ENCODE data around the gene CIAO2A.
"Not testable (repeated sequence)": the region's sequence is repeated elsewhere in the genome, so short reads cannot be mapped to it uniquely, and the experiment has no call there.

CIAO2A gene

DNA sequence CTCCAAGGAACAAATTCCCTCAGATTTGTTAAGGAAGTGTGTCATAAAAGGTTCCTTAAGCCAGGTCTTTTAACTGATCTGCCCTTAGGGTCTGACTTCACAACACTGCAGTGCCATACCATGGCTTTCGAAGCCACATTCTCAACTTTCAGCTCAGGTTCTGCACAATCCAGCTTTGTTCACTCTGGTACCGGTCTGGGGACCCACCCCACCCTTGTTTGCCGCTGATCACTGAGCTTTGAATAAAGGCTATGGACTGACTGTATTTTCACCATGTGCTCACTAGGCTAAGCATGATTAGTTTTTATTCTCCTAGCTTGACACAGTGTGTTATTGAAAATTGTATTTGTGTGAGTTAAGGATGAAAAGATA lies 18.0 kb upstream of the CIAO2A start:
- DNase-seq = no peak

DNA sequence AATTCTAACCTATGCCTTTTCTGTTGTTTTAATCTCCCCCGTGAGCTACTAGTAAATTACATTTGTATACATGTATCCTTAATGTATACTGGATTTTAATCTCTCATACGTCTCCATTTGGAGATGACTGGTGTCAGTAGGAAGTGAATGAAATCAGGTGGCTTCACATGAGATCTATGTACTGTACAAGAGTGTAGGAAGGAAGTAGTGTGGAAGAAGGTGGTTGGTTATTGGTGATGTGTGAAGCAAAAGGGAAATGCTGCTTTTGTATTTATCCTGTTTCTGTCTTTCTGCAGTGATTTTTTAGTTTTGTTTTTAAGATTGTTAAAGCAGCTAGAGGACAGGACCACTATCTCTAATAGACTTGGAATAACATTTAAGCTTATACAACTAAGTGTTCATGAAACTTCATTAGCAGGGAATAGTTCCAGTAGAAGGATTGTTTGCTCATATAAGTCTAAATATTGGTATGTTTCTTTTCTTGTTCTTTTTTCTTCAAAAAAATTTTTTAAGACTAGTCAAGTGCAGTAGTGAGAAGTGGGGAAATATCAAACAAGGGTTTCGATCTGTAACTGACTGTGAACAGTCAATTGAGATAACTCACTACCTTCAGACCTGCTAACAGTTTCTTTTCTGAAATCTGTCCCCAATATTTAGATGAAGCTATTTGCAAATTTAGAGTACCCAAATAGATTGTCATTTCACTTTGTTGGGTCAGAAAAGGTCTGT lies 17.5 kb upstream of the CIAO2A start:
- no peak for DNase-seq

DNA sequence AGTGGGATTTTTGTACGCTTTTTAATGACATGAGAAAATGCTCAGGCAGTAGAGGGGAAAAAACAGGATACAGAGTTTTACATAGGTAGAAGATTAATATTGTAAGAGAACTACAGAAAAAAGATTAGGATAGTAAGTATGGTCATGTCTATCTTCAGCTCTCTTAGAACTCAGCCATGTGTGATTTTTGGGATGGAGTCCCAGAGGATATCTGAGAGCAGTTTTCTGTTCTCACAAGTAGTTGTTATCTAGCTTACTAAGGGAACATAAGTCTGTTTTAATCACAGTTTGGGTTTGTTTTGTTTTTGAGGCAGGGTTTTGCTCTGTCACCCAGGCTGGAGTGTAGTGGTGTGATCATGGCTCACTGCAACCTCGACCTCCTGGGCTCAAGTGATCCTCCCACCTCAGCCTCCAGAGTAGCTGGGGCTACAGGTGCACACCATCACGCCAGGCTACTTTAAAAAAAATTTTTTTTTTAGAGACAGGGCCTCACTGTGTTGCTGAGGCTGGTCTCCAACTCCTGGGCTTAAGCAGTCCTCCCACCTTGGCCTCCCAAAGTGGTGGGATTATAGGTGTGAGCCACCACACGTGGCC lies 16.6 kb upstream of the CIAO2A start:
- DNase-seq = not testable (repeated sequence)

DNA sequence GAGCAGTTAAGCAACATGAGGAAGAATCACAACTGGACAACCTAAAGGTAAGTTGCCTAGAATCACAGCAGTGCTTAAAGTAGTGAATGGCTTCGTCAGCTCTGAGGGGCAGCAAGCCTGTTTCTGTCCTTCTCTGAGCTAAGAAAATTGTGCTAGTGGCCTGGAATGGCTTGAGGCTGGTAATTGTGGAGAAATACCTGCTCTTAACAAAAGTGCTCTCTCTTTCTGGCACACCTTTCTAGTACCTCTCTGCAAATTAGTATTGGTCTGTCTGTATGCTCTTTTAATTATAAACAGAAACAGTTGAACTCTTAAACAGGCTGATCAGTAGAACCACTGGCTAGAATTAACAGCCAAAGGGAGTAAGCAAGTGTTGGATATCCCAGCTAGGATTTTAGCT lies 13.7 kb upstream of the CIAO2A start:
- no peak for DNase-seq

DNA sequence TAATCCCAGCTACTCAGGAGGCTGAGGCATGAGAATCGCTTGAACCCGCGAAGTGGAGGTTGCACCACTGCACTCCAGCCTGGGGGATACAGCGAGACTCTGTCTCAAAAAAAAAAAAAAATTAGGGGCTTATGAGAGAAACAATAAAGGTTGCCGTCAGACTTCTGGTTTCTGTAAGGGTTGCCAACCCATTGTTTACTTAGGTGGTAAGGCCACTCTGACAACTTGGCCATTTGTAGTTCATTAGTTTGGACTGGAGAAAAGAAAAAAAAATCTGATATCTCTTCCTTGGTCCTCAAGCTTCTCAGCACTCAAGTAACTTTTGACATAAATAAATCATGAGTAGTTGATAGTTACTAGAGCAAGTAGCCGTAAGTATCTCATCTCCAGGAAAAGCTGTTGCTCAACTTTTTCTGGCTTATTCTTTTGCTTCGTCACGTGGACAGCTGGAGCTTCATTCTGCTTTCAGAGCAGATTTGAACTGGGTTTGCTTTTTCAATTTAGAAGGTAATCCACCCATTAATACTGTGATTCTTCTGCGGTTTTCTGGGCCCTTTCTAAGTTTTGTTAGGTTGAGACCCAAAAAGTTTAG lies 11.6 kb upstream of the CIAO2A start:
- no peak for DNase-seq

DNA sequence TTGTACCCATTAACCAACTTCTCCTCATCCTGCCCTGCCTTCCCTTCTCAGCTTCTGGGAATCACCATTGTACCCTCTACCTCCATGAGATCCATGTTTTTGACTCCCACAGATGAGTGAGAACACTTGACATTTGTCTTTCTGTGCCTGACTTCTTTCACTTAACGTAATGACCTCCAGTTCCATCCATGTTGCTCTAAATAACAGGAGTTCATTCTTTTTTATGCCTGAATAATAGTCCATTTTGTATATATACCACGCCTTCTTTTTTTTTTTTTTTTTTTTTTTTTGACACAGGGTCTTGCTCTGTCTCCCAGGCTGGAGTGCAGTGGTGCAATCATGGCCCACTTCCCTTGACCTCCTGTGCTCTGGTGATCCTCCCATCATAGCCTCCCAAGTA lies 8.9 kb upstream of the CIAO2A start:
- DNase-seq = no peak

DNA sequence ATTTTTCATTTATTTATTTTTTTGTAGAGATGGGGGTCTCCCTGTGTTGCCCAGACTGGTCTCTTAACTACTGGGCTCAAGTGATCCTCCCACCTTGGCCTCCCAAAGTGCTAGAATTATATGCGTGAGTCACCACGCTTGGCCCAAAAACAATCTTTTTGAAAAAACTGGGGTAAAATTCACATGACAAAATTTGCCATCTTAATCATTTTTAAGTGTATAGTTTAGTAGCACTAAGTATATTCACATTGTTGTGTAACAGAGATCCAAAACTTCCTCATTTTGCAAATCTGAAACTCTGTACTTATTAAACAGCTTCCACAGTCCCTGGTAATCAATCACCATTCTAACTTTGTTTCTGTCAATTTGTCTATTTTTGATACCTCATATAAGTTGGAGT lies 7.3 kb upstream of the CIAO2A start:
- no peak for DNase-seq

DNA sequence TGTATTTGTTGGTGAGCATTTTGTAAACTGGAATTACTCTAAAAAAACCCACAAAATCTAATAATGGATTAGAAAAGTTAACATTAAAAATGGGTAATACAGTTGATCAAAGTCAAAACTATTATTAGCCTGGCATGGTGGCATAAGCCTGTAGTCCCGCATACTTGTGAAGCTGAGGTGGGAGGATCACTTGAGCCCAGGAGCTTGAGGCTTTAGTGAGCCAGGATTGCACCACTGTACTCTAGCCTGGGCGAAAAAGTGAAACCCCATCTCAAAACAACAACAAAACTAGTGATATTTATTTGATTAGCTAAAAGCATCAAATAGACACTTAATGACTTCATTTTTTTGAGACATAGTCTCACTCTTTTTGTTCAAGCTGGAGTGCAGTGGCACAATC lies 5.7 kb upstream of the CIAO2A start:
- no peak for DNase-seq

DNA sequence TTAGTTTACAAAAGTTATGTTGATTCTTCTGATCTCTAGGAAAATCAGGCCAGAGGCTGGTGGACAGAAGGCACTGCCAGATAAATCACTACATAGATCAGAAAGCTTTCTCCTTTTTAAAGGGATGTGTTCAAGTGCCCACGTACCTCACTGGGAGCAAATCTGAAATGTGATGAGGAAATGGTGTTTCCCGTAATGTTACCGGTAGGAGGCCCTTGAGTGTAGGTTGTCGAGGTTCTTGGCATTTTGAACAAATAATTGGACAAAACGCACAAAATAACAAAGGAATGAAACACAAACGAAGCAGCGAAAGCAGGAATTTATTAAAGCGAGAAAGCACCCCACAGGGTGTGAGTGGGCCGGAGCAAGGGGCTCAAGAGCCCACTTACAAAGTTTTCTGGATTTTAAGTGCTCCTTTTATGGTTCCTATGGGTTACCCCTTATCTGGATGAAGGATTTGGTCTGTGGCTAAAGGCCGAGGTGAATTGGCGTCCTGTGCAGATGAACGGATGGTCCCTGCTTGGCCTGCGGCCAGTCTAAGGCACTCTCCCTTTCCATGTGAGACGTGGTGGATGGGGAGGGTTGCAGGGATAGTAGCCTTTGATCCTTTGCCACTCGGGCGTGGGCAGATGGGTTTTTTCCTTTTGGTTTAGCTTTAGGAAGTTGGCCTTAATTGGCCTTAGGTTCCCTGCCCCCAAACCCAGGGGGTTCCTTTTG lies 3.2 kb upstream of the CIAO2A start:
- DNase-seq = no peak

DNA sequence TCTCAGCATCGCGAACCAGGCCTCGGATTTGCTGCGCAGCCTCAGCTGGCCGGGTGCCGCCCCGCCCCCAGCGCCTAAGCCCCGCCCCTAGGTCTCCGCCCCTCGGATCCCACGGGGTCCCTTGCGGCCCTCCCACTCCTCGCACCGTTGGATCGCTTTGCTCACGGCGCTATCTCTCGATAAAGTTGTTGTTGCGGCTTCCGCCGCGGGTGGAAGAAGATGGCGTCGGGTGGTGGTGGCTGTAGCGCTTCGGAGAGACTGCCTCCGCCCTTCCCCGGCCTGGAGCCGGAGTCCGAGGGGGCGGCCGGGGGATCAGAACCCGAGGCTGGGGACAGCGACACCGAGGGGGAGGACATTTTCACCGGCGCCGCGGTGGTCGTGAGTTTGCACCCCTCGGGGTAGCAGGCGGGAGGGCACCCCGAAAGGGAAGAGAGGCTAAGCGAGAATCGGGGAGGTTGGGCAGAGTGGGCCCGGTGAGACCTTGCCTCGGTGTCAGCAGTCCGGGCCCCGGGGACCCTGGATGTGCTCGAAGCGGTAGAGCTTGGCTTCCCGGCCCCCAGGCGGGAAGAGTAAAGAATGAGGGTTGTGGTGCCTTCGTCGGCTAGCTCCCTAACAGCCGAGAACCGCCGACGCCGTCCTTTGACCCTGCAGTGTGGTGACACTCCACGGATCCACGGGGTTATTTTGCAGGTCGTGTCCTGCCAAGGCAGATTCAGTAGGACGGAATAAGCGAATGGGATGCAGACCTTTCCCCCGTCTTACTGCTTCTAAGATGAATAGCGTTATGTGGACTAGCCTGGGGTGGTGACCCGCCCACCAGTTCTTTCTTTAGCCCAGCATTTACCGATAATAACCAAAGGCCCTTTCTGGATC lies 2.4 kb upstream of the CIAO2A start, which contains the start of gene SNX1:
TSS of gene SNX1 (plus strand) at position 188 of the 873 bp plus-strand sequence. CDS start at position 220, 32 bp downstream.
- DNase-seq = peak; percentile 95

DNA sequence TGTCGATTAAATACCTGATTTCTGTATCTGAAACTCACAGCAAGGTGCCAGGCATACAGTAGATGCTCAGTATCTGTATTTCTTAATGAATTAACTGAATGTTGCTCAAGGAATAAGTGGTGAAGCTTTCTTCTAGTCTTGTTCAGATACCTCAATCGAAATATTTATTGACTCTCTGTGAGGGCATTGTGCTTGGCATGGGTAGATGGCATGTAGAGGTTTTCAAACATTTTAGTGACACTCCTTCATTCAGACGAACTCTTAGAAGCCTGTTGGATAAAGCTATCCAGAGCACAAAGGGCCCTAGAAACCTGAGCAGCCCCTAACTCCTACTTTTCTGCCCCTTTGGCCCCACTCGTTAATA lies 1.8 kb upstream of the CIAO2A start:
- DNase-seq = no peak

DNA sequence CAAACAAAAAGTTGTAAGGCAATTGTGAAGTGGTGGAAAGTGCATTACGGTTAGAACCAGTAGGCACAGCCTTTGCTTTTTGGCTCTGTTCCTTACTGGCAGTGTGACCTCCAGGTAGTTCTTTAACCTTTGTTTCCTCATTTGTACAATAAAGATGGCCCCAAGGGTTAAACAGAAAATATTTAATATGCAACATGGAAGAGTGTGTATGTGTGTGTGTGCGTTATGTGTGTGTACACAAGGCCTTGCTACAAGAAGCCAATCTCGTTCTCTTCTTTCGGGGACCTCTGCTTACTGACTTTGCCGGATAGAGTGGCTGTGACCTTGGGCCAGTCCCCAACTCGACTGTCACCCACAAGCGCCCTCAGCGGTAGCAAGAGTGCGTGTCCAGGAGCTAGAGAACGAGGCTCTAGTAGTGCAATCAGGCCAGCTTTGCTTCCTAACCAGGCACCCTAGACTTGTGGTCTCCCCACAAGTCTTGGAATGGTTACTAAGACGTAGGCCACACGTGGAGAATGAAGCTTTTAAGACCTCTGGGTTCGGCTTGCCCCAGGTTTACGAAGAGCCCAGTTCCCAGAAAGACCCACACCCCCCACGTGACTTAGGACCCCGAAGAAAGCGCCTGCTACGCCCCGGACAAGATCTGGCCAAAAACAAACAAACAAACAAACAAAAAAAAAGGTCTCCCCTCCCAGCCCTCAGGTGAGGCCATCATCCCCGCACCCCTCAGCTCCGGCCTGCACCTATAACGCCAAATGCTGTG lies 593 bp downstream of the CIAO2A start:
- peak; percentile 49 for DNase-seq

DNA sequence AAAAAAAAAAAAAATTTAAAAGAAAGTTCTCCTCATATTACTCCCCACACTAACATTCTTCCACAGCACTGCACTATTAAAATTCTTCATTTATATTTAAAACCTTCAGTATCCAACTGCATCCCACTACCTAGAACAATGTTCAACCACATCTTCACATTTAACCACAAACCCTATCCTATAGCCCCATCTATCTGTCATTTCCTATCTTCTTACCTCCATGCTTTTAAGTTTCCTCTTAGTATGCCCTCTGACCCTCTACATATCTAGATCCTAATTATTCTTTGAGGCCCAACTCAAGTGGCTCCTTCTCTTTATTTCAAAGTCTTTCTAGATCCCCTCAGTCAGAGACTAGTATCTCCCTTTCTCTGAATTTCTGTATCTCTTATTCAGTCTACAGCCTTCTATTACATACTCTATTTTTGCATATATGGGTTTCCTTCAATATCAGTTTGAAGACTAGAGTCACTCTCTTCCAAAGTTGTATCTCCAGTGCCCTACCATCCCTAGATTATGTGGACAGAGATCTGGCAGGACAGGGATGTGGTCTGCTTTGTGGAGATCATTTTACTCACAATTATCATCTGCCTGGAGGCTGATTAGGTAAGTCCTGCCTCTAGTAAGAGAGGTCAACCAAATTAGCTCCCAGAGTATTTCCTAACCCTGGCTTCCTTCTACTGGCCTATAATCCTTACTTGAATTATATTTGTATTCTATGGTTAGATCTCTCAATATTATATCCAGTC lies 1.4 kb downstream of the CIAO2A start:
- no peak for DNase-seq

DNA sequence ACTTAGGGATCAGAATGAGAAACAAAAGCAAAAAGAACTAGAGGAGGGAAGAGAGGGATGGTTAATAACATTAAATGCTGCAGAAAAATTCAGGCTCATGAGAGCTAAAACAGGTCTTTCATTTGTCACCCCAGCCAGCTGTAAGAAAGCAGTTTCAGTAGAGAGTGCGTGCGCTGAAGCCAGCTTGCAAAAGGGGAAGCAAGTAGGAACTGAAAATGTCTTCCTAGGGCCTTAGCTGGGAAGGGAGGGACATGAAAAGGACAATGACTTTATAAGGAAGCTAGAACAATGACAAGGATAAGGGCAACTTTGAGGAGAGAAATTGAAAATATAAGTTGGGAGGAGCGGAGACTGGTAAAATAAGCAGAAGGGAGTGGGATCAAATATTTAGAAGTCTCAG lies 3.1 kb downstream of the CIAO2A start:
- DNase-seq = no peak

DNA sequence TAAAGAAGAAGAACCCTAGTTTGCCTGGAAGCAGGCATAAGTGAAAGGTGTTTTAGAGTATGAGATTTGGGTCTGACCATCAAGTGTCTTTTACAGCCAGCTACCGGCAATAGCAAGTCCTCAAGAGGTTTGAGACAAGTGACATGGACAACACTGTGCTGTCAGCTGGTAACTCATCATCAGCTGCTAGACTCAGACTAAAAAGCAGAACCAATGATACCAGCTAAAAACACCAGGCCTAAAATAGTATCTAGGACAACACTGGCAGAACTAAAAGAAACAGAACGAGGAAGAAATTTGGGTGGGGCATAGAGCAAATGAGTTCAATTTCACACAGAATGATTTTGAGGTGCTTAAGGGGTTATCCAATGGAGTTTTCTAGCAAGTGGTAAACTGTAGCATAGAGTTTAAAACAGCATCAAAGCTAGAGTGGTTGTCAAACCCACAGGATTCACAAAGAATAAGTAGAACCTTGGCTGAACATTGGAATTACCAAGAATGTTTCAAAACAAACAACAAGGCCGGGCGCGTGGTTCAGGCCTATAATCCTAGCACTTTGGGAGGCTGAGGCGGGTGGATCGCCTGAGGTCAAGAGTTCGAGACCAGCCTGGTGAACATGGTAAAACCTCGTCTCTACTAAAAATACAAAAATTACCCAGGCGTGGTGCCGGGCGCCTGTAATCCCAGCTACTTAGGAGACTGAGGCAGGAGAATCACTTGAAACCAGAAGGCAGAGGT lies 3.9 kb downstream of the CIAO2A start:
- no peak for DNase-seq

DNA sequence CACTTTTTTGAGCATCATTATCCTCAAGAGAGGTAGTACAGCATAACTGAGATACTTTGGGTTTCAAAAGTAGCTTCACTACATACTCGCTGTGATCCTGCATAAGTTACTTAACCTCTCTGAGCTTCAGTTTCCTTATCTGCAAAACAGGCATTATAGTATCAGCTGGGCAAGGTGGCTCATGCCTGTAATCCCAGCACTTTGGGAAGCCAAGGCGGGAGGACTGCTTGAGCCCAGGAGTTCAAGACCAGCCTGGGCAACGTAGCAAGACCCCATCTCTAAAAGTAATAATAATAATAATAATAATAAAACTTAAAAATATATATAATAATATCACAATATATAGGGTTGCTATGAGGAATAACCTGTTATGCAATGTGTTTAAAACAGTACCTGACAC lies 10.9 kb downstream of the CIAO2A start:
- no peak for DNase-seq

DNA sequence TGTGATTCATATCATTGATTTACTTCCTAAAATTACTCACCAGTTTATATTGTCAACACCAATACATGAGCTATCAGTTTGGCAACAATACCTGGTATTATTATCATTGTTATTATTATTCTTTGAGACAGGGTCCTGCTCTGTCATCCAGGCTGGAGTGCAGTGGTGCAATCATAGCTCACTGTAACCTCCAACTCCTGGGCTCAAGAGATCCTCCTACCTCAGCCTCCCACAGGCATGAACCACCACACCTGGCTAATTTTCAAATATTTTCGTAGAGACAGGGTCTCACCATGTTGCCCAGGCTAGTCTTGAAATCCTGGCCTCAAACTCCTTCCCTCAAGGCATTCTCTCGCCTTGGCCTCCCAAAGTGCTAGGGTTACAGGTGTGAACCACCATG lies 20.1 kb downstream of the CIAO2A start:
- not testable (repeated sequence) for DNase-seq

DNA sequence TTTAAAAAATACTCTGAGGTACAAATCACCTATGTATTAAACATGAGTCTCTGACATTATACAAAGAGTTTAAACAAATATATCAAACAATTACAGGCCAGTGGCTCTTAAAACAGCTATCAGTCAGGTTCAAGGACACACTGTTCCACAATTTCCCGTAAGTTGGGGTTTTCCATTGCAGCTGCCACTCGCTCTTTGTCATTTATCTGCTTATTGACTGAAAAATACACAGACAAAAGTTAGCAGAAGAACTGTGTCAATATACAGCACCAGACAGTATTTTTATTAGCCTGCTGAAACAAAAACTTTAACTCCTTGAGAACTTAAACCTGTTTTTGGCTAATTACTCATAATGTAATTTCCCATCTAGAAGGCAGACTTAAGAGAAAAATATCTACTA lies 20.8 kb downstream of the CIAO2A start:
- DNase-seq = no peak

DNA sequence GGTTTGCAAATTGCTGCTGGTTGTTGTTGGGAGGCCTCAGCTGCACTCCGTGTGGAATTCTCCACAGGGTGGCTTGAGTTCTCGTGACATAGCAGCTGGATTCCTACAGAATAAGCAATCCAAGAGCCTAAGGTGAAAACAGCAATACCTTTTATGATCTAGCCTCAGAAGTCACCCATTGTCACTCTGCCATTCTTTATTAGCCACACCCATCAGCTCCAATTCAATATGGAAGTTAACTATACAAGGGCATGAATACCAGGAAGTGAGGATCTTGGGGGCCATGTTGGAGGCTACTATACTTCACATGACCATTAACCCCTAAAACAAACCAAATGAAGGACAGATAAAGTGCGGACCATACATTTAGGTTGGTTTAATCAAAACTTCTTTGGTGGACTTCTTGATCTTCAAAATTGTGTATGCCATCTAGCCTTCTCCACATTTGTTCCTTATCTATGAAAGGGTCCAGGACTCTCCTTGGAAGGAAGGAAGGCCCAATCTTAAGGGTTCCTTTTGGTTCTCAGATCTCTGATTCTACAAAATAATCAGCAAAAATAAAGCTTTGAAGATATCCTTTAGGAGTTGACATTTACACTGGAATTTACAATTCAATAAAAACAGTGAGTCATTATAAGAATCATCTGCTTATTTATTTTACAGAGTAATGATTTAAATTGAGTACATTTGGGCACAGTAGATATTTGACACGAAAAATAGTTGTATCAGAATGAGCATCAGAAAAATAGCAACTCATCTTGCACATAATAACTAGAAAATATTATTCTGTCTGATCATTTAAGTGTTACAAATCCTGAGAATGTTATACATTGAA lies 21.5 kb downstream of the CIAO2A start:
- DNase-seq = no peak
